Parathyroid adenoma (tissue), 2 donors: ENCODE data around the gene BRAF.

Source experiments
- H2AFZ ChIP-seq: fragments of 300-600 bp; sonication (generic); one replicate; pipeline ENCODE4 v1.7.0; 2017; ENCODE audit warnings: antibody characterized with exemption, mild to moderate bottlenecking
- H3K27ac ChIP-seq: fragments of 300-600 bp; sonication (generic); one replicate; pipeline ENCODE4 v1.7.0; 2017
- H3K27me3 ChIP-seq: fragments of 300-600 bp; sonication (generic); one replicate; pipeline ENCODE4 v1.7.0; 2017; ENCODE audit warnings: low read length; ENCODE audit not compliant: control insufficient read depth, insufficient read depth
- H3K36me3 ChIP-seq: fragments of 300-600 bp; sonication (generic); one replicate; pipeline ENCODE4 v1.7.0; 2017; ENCODE audit warnings: low read length; ENCODE audit not compliant: control insufficient read depth, insufficient read depth
- H3K4me1 ChIP-seq: fragments of 300-600 bp; sonication (generic); one replicate; pipeline ENCODE4 v1.7.0; 2017; ENCODE audit warnings: control low read depth
- H3K4me2 ChIP-seq: fragments of 300-600 bp; sonication (generic); one replicate; pipeline ENCODE4 v1.7.0; 2017; ENCODE audit warnings: low read length
- H3K4me3 ChIP-seq: fragments of 300-600 bp; sonication (generic); one replicate; pipeline ENCODE4 v1.7.0; 2017; ENCODE audit warnings: low read depth, low read length
- H3K79me2 ChIP-seq: fragments of 300-600 bp; sonication (generic); one replicate; pipeline ENCODE4 v1.7.0; 2017; ENCODE audit warnings: control low read depth
- H3K9ac ChIP-seq: fragments of 300-600 bp; sonication (generic); one replicate; pipeline ENCODE4 v1.7.0; 2017; ENCODE audit warnings: mild to moderate bottlenecking
- H3K9me3 ChIP-seq: fragments of 300-600 bp; sonication (generic); one replicate; pipeline ENCODE4 v1.7.0; 2017; ENCODE audit warnings: low read length; ENCODE audit not compliant: control insufficient read depth
- CTCF ChIP-seq: fragments of 300-600 bp; sonication (generic); IDR thresholded peaks from one replicate; pipeline ENCODE4 v1.7.0; 2017; ENCODE audit warnings: antibody characterized with exemption, mild to moderate bottlenecking
- donor health status: primary hyperparathyroidism.

The BRAF gene

GRCh38 chr7:140683657-140684056, 241.1 kb downstream of the BRAF start:
- Histone ChIP-seq H3K4me1 (no peaks in the 10 kb centered on the region), H3K4me2 (no peak overlapping the region), H3K27ac (no peak overlapping the region), H3K9ac (no peak overlapping the region), H3K79me2 (no peaks in the 10 kb centered on the region), H2AFZ (no peak overlapping the region), H3K27me3 (no peaks in the 10 kb centered on the region), H3K9me3 (no peaks in the 10 kb centered on the region), H3K36me3 (no peaks in the 10 kb centered on the region), H3K4me3 (no peak overlapping the region)
- TF ChIP-seq CTCF = no peak

GRCh38 chr7:140681766-140682165, 243.0 kb downstream of the BRAF start:
- Histone ChIP-seq H3K4me2 (no peak overlapping the region), H3K36me3 (no peaks in the 10 kb centered on the region), H3K4me1 (no peaks in the 10 kb centered on the region), H3K4me3 (no peak overlapping the region), H3K9me3 (no peaks in the 10 kb centered on the region), H3K9ac (no peak overlapping the region), H3K79me2 (no peaks in the 10 kb centered on the region), H3K27ac (no peak overlapping the region), H3K27me3 (no peaks in the 10 kb centered on the region), H2AFZ (no peak overlapping the region)
- TF ChIP-seq CTCF = no peak

GRCh38 chr7:140680886-140681285, 243.8 kb downstream of the BRAF start:
- H3K27ac ChIP-seq = no peak overlapping the region
- H3K4me3 ChIP-seq = no peak overlapping the region
- H3K4me2 ChIP-seq = no peak overlapping the region
- H2AFZ ChIP-seq = no peak overlapping the region
- H3K79me2 ChIP-seq = peaks cover 3% of the 10 kb centered on the region
- no peaks in the 10 kb centered on the region for H3K36me3 ChIP-seq
- TF ChIP-seq CTCF = no peak
- no peaks in the 10 kb centered on the region for H3K27me3 ChIP-seq
- no peaks in the 10 kb centered on the region for H3K4me1 ChIP-seq
- no peak overlapping the region for H3K9ac ChIP-seq
- no peaks in the 10 kb centered on the region for H3K9me3 ChIP-seq

DNA sequence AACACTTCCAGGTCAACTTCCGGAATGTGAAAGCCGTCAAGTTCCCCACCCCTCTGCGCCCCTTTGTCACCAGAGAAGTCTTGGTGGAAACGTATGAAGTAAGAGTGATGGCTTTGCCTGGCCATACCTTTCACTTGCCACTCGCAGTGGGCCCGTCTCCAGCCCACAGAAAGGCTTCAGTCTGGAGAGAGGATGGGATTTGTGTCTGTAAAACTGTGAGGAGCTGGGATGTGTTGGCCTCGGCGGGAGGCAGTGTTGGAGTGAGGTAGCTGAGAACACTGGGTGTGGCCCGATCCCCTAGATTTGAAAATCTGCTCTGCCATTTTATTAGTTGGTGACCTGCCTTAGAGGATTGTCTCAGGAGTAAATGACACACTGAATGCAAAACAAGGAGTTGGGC, 245.5 kb downstream of the BRAF start:
- no peaks in the 10 kb centered on the region for H3K36me3 ChIP-seq

More for the DNA sequence above, 245.5 kb downstream of the BRAF start:
- no peaks in the 10 kb centered on the region for H3K27me3 ChIP-seq
- H2AFZ ChIP-seq = no peak overlapping the region
- no peaks in the 10 kb centered on the region for H3K9me3 ChIP-seq
- H3K4me2 ChIP-seq = no peak overlapping the region
- H3K4me1 ChIP-seq = peaks cover 3% of the 10 kb centered on the region
- H3K9ac ChIP-seq = no peak overlapping the region
- no peak overlapping the region for H3K4me3 ChIP-seq
- TF ChIP-seq CTCF = no peak
- H3K27ac ChIP-seq = no peak overlapping the region
- H3K79me2 ChIP-seq = peaks cover 3% of the 10 kb centered on the region
